HG02763 (cell line): ENCODE results near the gene KCNAB2.

Experiments used
- ATAC-seq: cut with Tn5 transposase; IDR thresholded peaks from one replicate; pipeline ENCODE4 v1.9.1; 2021; ENCODE audit warnings: mild to moderate bottlenecking, moderate library complexity; ENCODE audit not compliant: unreplicated experiment

KCNAB2 gene

GRCh38 chr1:6106321-6106731, 60.6 kb downstream of the KCNAB2 start:
- no peak for ATAC-seq

- no peak for ATAC-seq
Measured at GRCh38 chr1:6106977-6107376, 61.3 kb downstream of the KCNAB2 start.

- no peak for ATAC-seq
Measured at GRCh38 chr1:6107409-6108356, 62.0 kb downstream of the KCNAB2 start.

- ATAC-seq, result no peak
Measured at GRCh38 chr1:6108476-6108875, 62.8 kb downstream of the KCNAB2 start.

- no peak for ATAC-seq
Measured at GRCh38 chr1:6108937-6109614, 63.4 kb downstream of the KCNAB2 start.

- no peak for ATAC-seq
Measured at GRCh38 chr1:6109688-6110087, 64.0 kb downstream of the KCNAB2 start.

- ATAC-seq, result no peak
Measured at GRCh38 chr1:6110326-6110725, 64.6 kb downstream of the KCNAB2 start.

- no peak for ATAC-seq
Measured at GRCh38 chr1:6111571-6111970, 65.9 kb downstream of the KCNAB2 start.

GRCh38 chr1:6111991-6112689, 66.5 kb downstream of the KCNAB2 start:
- no peak for ATAC-seq

- no peak for ATAC-seq
Measured at GRCh38 chr1:6112690-6113005, 67.0 kb downstream of the KCNAB2 start.

GRCh38 chr1:6113116-6113515, 67.4 kb downstream of the KCNAB2 start:
- no peak for ATAC-seq

GRCh38 chr1:6113745-6114144, 68.1 kb downstream of the KCNAB2 start:
- no peak for ATAC-seq

- no peak for ATAC-seq
Measured at GRCh38 chr1:6116137-6116536, 70.4 kb downstream of the KCNAB2 start.

GRCh38 chr1:6117064-6117463, 71.4 kb downstream of the KCNAB2 start:
- ATAC-seq, result no peak

GRCh38 chr1:6117624-6118023, 71.9 kb downstream of the KCNAB2 start:
- ATAC-seq, result no peak

GRCh38 chr1:6118415-6118814, 72.7 kb downstream of the KCNAB2 start:
- ATAC-seq, result no peak

- ATAC-seq, result no peak
Measured at GRCh38 chr1:6121021-6121421, 75.3 kb downstream of the KCNAB2 start.

GRCh38 chr1:6121651-6122370, 76.1 kb downstream of the KCNAB2 start:
- no peak for ATAC-seq

- no peak for ATAC-seq
Measured at GRCh38 chr1:6123083-6123482, 77.4 kb downstream of the KCNAB2 start.

- ATAC-seq, result no peak
Measured at GRCh38 chr1:6123816-6124215, 78.1 kb downstream of the KCNAB2 start.

- no peak for ATAC-seq
Measured at GRCh38 chr1:6124341-6124740, 78.7 kb downstream of the KCNAB2 start.
